Parathyroid adenoma (tissue), 2 donors: Measurements from ENCODE around the gene SFXN1.

Experiments used
- H2AFZ ChIP-seq: fragments of 300-600 bp; sonication (generic); one replicate; pipeline ENCODE4 v1.7.0; 2017; ENCODE audit warnings: antibody characterized with exemption, mild to moderate bottlenecking
- H3K27ac ChIP-seq: fragments of 300-600 bp; sonication (generic); one replicate; pipeline ENCODE4 v1.7.0; 2017
- H3K27me3 ChIP-seq: fragments of 300-600 bp; sonication (generic); one replicate; pipeline ENCODE4 v1.7.0; 2017; ENCODE audit warnings: low read length; ENCODE audit not compliant: control insufficient read depth, insufficient read depth
- H3K36me3 ChIP-seq: fragments of 300-600 bp; sonication (generic); one replicate; pipeline ENCODE4 v1.7.0; 2017; ENCODE audit warnings: low read length; ENCODE audit not compliant: control insufficient read depth, insufficient read depth
- H3K4me1 ChIP-seq: fragments of 300-600 bp; sonication (generic); one replicate; pipeline ENCODE4 v1.7.0; 2017; ENCODE audit warnings: control low read depth
- H3K4me2 ChIP-seq: fragments of 300-600 bp; sonication (generic); one replicate; pipeline ENCODE4 v1.7.0; 2017; ENCODE audit warnings: low read length
- H3K4me3 ChIP-seq: fragments of 300-600 bp; sonication (generic); one replicate; pipeline ENCODE4 v1.7.0; 2017; ENCODE audit warnings: low read depth, low read length
- H3K79me2 ChIP-seq: fragments of 300-600 bp; sonication (generic); one replicate; pipeline ENCODE4 v1.7.0; 2017; ENCODE audit warnings: control low read depth
- H3K9ac ChIP-seq: fragments of 300-600 bp; sonication (generic); one replicate; pipeline ENCODE4 v1.7.0; 2017; ENCODE audit warnings: mild to moderate bottlenecking
- H3K9me3 ChIP-seq: fragments of 300-600 bp; sonication (generic); one replicate; pipeline ENCODE4 v1.7.0; 2017; ENCODE audit warnings: low read length; ENCODE audit not compliant: control insufficient read depth
- CTCF ChIP-seq: fragments of 300-600 bp; sonication (generic); IDR thresholded peaks from one replicate; pipeline ENCODE4 v1.7.0; 2017; ENCODE audit warnings: antibody characterized with exemption, mild to moderate bottlenecking
- donor health status: primary hyperparathyroidism.

Gene SFXN1

GRCh38 chr5:175544108-175544511 is 65.8 kb downstream of the SFXN1 start:
- no peak for TF ChIP-seq CTCF
- Histone ChIP-seq H3K9ac (no peak overlapping the region), H3K4me2 (no peak overlapping the region)

GRCh38 chr5:175544586-175544985 is 66.2 kb downstream of the SFXN1 start:
- Histone ChIP-seq H3K4me2 (no peak overlapping the region), H3K4me1 (peaks cover 5% of the 10 kb centered on the region), H3K9ac (no peak overlapping the region), H3K4me3 (no peak overlapping the region), H3K9me3 (no peaks in the 10 kb centered on the region), H3K79me2 (no peaks in the 10 kb centered on the region), H2AFZ (no peak overlapping the region), H3K27ac (no peak overlapping the region), H3K36me3 (no peaks in the 10 kb centered on the region), H3K27me3 (no peaks in the 10 kb centered on the region)
- no peak for TF ChIP-seq CTCF

More at GRCh38 chr5:175544108-175544511, 65.8 kb downstream of the SFXN1 start:
- no peaks in the 10 kb centered on the region for H3K79me2 ChIP-seq
- H3K27me3 ChIP-seq = no peaks in the 10 kb centered on the region
- H3K4me1 ChIP-seq = peaks cover 5% of the 10 kb centered on the region
- no peak overlapping the region for H3K27ac ChIP-seq
- no peaks in the 10 kb centered on the region for H3K36me3 ChIP-seq
- H2AFZ ChIP-seq = no peak overlapping the region
- H3K4me3 ChIP-seq = no peak overlapping the region
- no peaks in the 10 kb centered on the region for H3K9me3 ChIP-seq

GRCh38 chr5:175547842-175548241 is 69.5 kb downstream of the SFXN1 start:
- no peak overlapping the region for H2AFZ ChIP-seq
- H3K9ac ChIP-seq = no peak overlapping the region
- H3K79me2 ChIP-seq = no peaks in the 10 kb centered on the region
- H3K4me2 ChIP-seq = no peak overlapping the region
- no peaks in the 10 kb centered on the region for H3K27me3 ChIP-seq
- H3K4me3 ChIP-seq = no peak overlapping the region
- no peaks in the 10 kb centered on the region for H3K9me3 ChIP-seq
- no peaks in the 10 kb centered on the region for H3K4me1 ChIP-seq
- no peaks in the 10 kb centered on the region for H3K36me3 ChIP-seq
- no peak overlapping the region for H3K27ac ChIP-seq
- no peak for TF ChIP-seq CTCF

GRCh38 chr5:175548626-175549311 is 70.4 kb downstream of the SFXN1 start:
- Histone ChIP-seq H3K9ac (no peak overlapping the region), H3K4me1 (no peaks in the 10 kb centered on the region), H3K9me3 (no peaks in the 10 kb centered on the region), H3K36me3 (no peaks in the 10 kb centered on the region), H3K4me2 (no peak overlapping the region), H3K27me3 (no peaks in the 10 kb centered on the region), H2AFZ (no peak overlapping the region), H3K27ac (no peak overlapping the region), H3K4me3 (no peak overlapping the region), H3K79me2 (no peaks in the 10 kb centered on the region)
- no peak for TF ChIP-seq CTCF
